ENCODE results near the gene HIPK2.

The HIPK2 gene

GRCh38 chr7:139601176-139601575, 176.6 kb downstream of the HIPK2 start:
- in situ Hi-C loops (cut with MboI; ENCODE audit: low sequenced_read_pairs): no loop called here

DNA sequence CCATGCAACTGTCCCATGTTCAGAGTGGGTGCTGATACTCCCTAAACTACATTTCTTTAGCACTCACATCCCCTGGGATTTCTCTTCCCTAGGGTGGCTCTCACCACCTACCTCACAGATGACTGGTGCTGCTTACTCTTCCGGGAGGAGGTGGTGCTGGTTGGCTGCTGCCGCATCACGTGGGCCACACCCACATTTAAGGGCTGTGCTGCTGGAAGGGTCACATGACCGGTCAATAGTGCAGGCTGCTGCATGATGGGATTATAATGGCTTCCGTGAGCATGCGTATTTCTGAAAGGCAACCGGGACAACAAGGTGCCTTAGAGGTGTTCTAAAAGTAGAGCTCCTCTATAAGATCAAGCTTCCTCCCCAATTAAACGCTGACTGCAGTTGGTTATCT, 177.5 kb downstream of the HIPK2 start:
- in situ Hi-C loops (cut with MboI; ENCODE audit: low sequenced_read_pairs): no loop called here

DNA sequence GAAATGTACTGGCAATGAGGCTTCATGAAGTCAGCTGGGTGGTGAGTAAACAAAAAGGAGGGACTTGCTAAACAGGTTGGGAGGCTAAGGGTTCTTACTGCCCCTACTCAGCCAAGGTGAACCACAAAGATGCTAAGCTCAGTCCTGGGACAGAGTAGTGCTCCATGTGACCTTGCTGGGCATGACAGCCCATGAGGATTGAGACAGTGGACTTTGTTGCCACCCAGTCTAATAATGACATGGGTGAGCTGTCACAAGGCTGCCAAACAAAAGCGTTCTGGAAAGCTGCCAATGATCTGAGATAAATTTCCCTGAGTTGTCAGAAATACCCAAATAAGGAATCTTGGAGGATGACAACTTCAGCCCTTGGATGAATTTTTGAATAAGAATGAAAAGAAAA, 179.2 kb downstream of the HIPK2 start:
- in situ Hi-C loops (cut with MboI; ENCODE audit: low sequenced_read_pairs): no loop called here

DNA sequence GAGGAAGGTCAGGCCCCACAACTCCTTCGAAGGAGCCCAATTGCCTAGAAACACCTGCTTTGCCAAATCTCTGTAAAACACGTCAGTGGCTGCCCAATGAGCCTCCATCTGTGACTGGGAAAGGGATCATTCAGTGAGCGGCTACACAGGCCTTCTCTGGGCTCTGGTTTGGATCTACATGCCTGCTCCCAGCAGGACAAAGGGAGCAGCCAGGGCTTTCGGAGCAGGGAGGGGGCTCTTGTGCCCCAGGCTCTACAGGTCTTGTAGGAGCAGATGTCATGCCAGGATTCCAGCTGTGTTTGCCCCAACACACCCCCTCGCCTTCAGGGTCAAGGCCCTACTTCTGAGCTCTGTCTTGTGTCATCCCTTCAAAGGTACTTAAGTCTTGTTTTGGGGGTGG, 180.8 kb downstream of the HIPK2 start:
- in situ Hi-C loops (cut with MboI; ENCODE audit: low sequenced_read_pairs): no loop called here

DNA sequence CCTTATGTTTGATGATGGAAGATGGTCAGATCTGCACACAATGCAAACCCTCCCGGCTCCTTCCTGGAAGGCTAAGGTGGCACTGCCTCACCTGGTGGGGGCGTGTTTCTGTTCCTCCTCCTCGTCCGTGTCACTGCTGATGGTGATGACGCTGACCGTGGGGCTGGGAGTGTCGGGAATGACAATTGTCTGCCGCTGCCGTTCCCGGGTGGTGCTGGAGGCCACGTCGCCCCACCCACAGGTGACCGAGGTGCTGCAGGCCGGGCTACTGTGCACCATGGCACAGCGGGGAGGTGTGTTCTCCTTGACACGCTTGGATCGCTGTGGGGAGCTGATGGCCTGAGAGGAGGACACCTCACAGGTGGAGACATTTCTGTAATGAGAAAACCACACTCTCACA, 181.2 kb downstream of the HIPK2 start:
- in situ Hi-C loops (cut with MboI; ENCODE audit: low sequenced_read_pairs): no loop called here

DNA sequence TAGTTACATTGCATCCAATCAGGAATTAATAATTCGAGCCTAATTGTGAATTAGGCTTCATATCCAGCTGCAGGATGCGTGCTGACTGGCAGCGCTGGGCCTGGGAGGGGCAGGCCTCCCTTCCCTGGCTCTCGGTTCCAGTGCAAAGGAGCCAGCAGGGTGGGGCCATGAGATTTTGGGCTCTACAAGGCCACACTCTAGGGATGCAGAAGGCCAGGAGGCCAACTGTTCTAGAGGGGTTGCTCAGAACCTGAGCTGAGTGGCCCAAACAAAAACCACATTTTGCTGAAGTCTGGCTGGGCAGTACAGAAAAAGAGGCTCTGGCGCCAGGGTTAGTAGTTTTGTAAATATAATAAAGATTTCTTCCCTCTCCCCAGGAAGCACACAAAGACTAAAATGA, 182.0 kb downstream of the HIPK2 start:
- in situ Hi-C loops (cut with MboI; ENCODE audit: low sequenced_read_pairs): no loop called here

GRCh38 chr7:139594911-139595476, 182.8 kb downstream of the HIPK2 start:
- in situ Hi-C loops (cut with MboI; ENCODE audit: low sequenced_read_pairs): no loop called here

GRCh38 chr7:139594090-139594489, 183.7 kb downstream of the HIPK2 start:
- in situ Hi-C loops (cut with MboI; ENCODE audit: low sequenced_read_pairs): no loop called here

- in situ Hi-C loops (cut with MboI; ENCODE audit: low sequenced_read_pairs): no loop called here
Observed at GRCh38 chr7:139592801-139593461, 184.9 kb downstream of the HIPK2 start.

DNA sequence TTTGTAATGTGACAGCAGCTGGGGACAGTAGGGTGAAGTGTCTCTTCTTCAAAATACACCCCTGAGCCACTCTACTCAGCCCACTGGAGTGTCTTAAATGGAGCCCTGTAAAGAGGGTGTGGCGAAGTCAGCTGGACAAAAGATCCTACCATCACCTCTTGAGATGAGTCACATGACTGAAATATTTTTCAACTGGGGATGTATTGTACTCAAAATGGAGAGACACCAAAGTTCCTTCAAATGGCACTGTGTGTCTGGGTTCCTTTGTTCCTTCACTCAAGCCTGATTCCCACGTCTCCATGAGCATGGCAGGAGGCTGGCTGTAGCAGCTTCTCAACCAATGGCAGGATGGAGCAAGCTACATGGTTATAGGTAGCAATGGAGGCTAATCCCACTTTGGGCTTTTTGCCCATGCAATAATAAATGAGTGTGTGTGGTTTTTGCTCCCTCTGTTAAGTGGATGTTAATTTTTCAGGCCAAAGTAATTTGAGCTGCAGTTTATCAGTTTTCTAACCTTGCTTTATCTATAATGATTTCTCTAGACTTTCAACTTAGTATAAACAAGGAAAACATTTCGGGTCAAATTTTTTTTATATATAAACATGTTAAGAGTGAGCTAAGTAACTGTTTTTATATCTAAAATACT, 186.1 kb downstream of the HIPK2 start:
- in situ Hi-C loops (cut with MboI; ENCODE audit: low sequenced_read_pairs): no loop called here

DNA sequence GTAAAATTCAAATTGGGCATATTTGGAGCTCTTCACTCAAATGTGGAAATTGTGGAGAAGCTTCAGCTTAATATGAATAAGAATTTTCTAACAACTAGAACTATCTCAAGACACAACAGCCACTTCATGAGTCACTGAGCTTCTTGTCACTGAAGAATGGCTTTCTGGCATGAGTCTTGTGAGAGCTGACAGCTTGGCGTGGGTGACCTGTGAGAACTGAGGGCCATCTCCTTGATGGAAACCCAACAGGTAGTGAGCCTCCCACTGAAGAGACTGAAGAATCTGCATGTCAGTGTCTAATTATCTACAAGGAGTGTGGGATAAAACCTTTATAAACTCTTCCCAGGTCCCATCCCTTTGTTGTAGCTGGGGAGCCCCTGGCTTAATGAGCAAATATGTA, 188.3 kb downstream of the HIPK2 start:
- in situ Hi-C loops (cut with MboI; ENCODE audit: low sequenced_read_pairs): no loop called here

DNA sequence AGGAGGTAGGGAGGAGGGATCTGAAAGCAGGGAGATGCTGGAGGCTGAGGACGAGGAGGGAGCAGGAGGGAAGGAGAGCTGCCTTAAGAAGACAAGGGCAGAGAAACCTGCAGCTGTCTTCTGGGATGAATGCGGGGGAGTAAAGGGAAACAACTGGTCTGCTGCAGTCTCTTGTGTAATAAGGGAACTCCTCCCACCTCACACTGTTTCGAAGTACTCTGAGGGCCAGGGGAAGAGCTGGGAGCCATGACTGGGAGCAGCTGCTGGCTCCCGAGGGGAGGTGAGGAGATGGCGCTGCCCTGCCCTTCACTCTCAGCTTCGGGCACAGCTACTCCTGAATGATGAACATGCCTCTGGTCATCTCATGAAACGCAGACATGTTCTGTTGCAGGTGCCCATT, 189.2 kb downstream of the HIPK2 start:
- in situ Hi-C loops (cut with MboI; ENCODE audit: low sequenced_read_pairs): no loop called here

GRCh38 chr7:139587535-139587934, 190.3 kb downstream of the HIPK2 start:
- in situ Hi-C loops (cut with MboI; ENCODE audit: low sequenced_read_pairs): no loop called here

GRCh38 chr7:139586286-139586685, 191.5 kb downstream of the HIPK2 start:
- in situ Hi-C loops (cut with MboI; ENCODE audit: low sequenced_read_pairs): no loop called here

GRCh38 chr7:139585042-139585441, 192.8 kb downstream of the HIPK2 start:
- in situ Hi-C loops (cut with MboI; ENCODE audit: low sequenced_read_pairs): no loop called here

DNA sequence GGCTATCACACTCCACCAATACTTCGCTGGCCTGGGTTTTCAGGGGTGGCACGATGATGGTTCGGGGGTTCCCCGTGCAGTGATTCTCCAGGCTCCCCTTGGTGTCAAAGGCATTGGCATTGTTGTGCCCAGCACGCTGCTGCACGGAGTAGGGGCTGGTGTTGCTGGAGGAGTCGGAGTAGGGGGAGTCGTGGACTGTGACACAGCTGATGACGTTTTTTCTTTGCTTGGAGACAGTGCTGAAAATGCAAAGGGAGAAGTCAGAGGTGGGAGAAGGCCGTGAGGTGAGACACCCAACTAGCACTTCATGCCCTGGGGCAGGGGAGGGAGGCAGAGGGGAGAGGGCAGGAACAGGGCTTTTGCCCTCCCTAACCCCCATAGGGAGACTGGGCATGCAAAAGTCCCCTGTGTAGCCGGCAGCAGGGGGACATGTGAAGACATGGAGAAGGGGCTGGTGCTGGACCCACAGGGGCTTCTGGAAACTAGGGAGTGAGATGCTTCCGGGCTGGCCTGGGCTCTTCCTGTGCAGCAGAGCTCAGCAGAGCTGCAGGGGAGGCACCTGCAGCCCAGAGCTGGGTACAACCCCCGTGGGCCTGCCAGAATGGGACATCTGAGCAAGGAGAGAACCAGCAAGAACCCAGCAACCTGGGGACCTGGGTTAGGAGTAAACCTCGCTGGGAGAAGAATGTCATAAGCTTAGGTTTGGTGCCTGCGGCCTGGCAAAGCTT, 193.8 kb downstream of the HIPK2 start:
- in situ Hi-C loops (cut with MboI; ENCODE audit: low sequenced_read_pairs): no loop called here

DNA sequence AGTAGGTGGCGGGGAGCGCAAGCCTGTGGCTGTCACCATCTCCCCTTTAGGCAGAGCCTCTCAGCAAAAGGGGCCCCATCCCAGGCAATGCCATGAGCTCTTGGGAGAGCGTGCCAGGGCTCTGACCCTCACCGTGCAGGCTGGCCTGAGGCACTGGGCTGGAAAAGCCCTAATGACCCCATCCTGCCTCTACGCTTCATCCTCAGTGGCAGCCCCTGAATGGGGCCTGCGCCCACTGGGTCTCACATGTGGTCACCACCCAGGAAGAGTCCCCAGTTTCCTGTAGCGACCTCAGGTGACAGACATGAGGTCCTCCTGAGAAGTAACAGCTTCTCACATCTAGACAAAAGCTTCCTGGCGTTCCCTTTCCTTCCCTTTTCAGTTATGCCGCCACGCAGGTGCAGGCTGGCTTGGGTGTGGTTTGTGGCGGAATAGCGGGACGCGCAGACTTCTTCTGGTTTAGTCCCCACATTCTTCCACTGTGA, 195.1 kb downstream of the HIPK2 start:
- in situ Hi-C loops (cut with MboI; ENCODE audit: low sequenced_read_pairs): no loop called here

- in situ Hi-C loops (cut with MboI; ENCODE audit: low sequenced_read_pairs): no loop called here
Observed at GRCh38 chr7:139582130-139582650, 195.6 kb downstream of the HIPK2 start.

DNA sequence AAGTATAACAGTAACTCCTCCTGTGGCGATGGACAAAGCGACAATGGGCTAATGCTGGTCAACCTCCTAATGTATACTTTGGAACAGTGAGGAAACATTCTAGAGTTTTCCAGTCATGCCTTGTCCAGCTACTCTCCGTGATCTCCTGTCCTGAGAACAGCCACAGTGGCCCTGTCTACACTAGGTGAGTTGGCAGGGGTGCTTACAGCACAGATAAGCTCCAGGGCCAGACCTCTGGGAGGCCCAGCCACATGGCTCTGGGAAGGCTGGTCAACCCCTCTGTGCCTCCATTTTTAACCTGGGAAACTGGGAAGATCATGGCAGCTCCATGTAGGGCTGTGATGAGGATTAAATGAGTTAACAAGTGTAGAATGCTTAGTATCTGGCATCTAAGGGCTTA, 197.4 kb downstream of the HIPK2 start:
- in situ Hi-C loops (cut with MboI; ENCODE audit: low sequenced_read_pairs): no loop called here

GRCh38 chr7:139576179-139576973, 201.4 kb downstream of the HIPK2 start:
- in situ Hi-C loops (cut with MboI; ENCODE audit: low sequenced_read_pairs): no loop called here

- in situ Hi-C loops (cut with MboI; ENCODE audit: low sequenced_read_pairs): no loop called here
Observed at GRCh38 chr7:139575338-139575680, 202.5 kb downstream of the HIPK2 start.
